Mesenchymal stem cell (in vitro differentiated cells and primary cell): ENCODE measurements around the gene LYSMD2.

ENCODE experiments used
- DNase-seq: peaks from one replicate; pipeline ENCODE4 v3.0.0-alpha.2; 2013
- H2AFZ ChIP-seq: one replicate; pipeline ENCODE4 v1.6.1; 2013; ENCODE audit warnings: low read depth, mild to moderate bottlenecking, control low read depth, inconsistent platforms, low read length, moderate library complexity
- H2AK5ac ChIP-seq: 2 replicates; pipeline ENCODE4 v1.6.1; 2013; ENCODE audit warnings: low read length, moderate library complexity, mild to moderate bottlenecking, inconsistent platforms; ENCODE audit not compliant: severe bottlenecking
- H2BK120ac ChIP-seq: one replicate; pipeline ENCODE4 v1.6.1; 2013; ENCODE audit warnings: low read depth, mild to moderate bottlenecking, inconsistent platforms, low read length, moderate library complexity
- H2BK12ac ChIP-seq, 2 experiments: one replicate each; pipeline ENCODE4 v1.6.1; 2013; ENCODE audit warnings: inconsistent platforms in 2 of 2, low read length in 2 of 2, mild to moderate bottlenecking in 2 of 2, moderate library complexity in 2 of 2, control low read depth in 1 of 2
- H2BK15ac ChIP-seq: one replicate; pipeline ENCODE4 v1.6.1; 2013; ENCODE audit warnings: mild to moderate bottlenecking, low read depth, inconsistent platforms; ENCODE audit not compliant: poor library complexity, severe bottlenecking
- H2BK5ac ChIP-seq: 2 replicates; pipeline ENCODE4 v1.6.1; 2013; ENCODE audit warnings: low read depth, mild to moderate bottlenecking, low read length, control low read depth, inconsistent platforms; ENCODE audit not compliant: poor library complexity, severe bottlenecking
- H3K14ac ChIP-seq, 2 experiments: one replicate each; pipeline ENCODE4 v1.6.1; 2013; ENCODE audit warnings: inconsistent platforms in 2 of 2, low read length in 2 of 2, control low read depth in 1 of 2, mild to moderate bottlenecking in 1 of 2, moderate library complexity in 1 of 2
- H3K18ac ChIP-seq, 2 experiments: one replicate each; pipeline ENCODE4 v1.6.1; 2013; ENCODE audit warnings: inconsistent platforms in 2 of 2, low read length in 2 of 2, control low read depth in 1 of 2, low read depth in 1 of 2, mild to moderate bottlenecking in 1 of 2
- H3K23ac ChIP-seq, 2 experiments: one replicate each; pipeline ENCODE4 v1.6.1; 2013; ENCODE audit warnings: inconsistent platforms in 2 of 2, low read length in 2 of 2, mild to moderate bottlenecking in 2 of 2, moderate library complexity in 2 of 2, control low read depth in 1 of 2
- H3K27ac ChIP-seq: 2 replicates; pipeline ENCODE4 v1.5.1; 2013; ENCODE audit warnings: mild to moderate bottlenecking, moderate library complexity, low read length, control low read depth, inconsistent platforms; ENCODE audit not compliant: poor library complexity, severe bottlenecking
- H3K27me3 ChIP-seq, 2 experiments: 2 replicates each; pipeline versions ENCODE4 v1.6.1 to v1.7.0; 2013; ENCODE audit warnings: low read length in 2 of 2, mild to moderate bottlenecking in 2 of 2, moderate library complexity in 2 of 2, control low read depth in 1 of 2, inconsistent platforms in 1 of 2; ENCODE audit not compliant: control insufficient read depth in 1 of 2, insufficient read depth in 1 of 2
- H3K36me3 ChIP-seq, 2 experiments: 2 replicates each; pipeline versions ENCODE4 v1.6.1 to v1.7.0; 2013; ENCODE audit warnings: low read length in 2 of 2, control low read depth in 1 of 2, inconsistent platforms in 1 of 2, low read depth in 1 of 2, mild to moderate bottlenecking in 1 of 2; ENCODE audit not compliant: insufficient read depth in 2 of 2, control insufficient read depth in 1 of 2
- H3K4ac ChIP-seq, 2 experiments: one replicate each; pipeline ENCODE4 v1.6.1; 2013; ENCODE audit warnings: inconsistent platforms in 2 of 2, low read length in 2 of 2, mild to moderate bottlenecking in 2 of 2, moderate library complexity in 2 of 2, control low read depth in 1 of 2, low read depth in 1 of 2
- H3K4me1 ChIP-seq: 2 replicates; pipeline ENCODE4 v1.6.1; 2013; ENCODE audit warnings: low read depth, low read length, control low read depth; ENCODE audit not compliant: control insufficient read depth, insufficient read depth
- H3K4me2 ChIP-seq: 2 replicates; pipeline ENCODE4 v1.6.1; 2013; ENCODE audit warnings: low read length, mild to moderate bottlenecking, inconsistent platforms; ENCODE audit not compliant: poor library complexity, severe bottlenecking
- H3K4me3 ChIP-seq, 2 experiments: 2 replicates each; pipeline versions ENCODE4 v1.5.1 to v1.7.0; 2013; ENCODE audit warnings: low read length in 2 of 2, mild to moderate bottlenecking in 2 of 2, control low read depth in 1 of 2, low read depth in 1 of 2; ENCODE audit not compliant: insufficient read depth in 1 of 2
- H3K79me1 ChIP-seq: replicated peaks from 2 replicates; pipeline ENCODE4 v1.6.1; 2013; ENCODE audit warnings: mild to moderate bottlenecking, control low read depth, low read length, inconsistent platforms; ENCODE audit not compliant: poor library complexity, severe bottlenecking
- H3K9ac ChIP-seq: 2 replicates; pipeline ENCODE4 v1.7.0; 2013; ENCODE audit warnings: mild to moderate bottlenecking, low read length, moderate library complexity
- H3K9me3 ChIP-seq: 2 replicates; pipeline ENCODE4 v1.7.0; 2013; ENCODE audit warnings: mild to moderate bottlenecking, low read length; ENCODE audit not compliant: control insufficient read depth
- H4K8ac ChIP-seq: one replicate; pipeline ENCODE4 v1.6.1; 2013; ENCODE audit warnings: inconsistent platforms, mild to moderate bottlenecking, low read length, moderate library complexity
- H4K91ac ChIP-seq: one replicate; pipeline ENCODE4 v1.6.1; 2013; ENCODE audit warnings: mild to moderate bottlenecking, low read length, inconsistent platforms
- WGBS: methylation state at CpG from one replicate; pipeline ENCODE4 v1.1.7; 2013; ENCODE audit warnings: mixed read lengths; 5-methylcytosine and 5-hydroxymethylcytosine counted together

The LYSMD2 gene

GRCh38 chr15:51774916-51775315 lies 37.5 kb upstream of the LYSMD2 start:
- DNase-seq: no peak
- Histone ChIP-seq H4K91ac (no peak overlapping the region), H3K36me3 (peaks cover 0 to 27% of the 10 kb centered on the region in 2 experiments), H3K4me2 (no peak overlapping the region), H3K14ac (no peak overlapping the region), H3K18ac (no peak overlapping the region), H3K9ac (no peak overlapping the region), H2BK15ac (no peak overlapping the region), H3K27ac (no peak overlapping the region), H3K23ac (no peak overlapping the region), H2AK5ac (no peak overlapping the region), H2AFZ (no peak overlapping the region), H2BK120ac (no peak overlapping the region), H3K4ac (no peak overlapping the region), H2BK5ac (no peak overlapping the region), H3K4me1 (no peaks in the 10 kb centered on the region), H3K9me3 (no peaks in the 10 kb centered on the region), H2BK12ac (no peak overlapping the region), H3K4me3 (no peak overlapping the region), H3K27me3 (no peaks in the 10 kb centered on the region), H3K79me1 (no peaks in the 10 kb centered on the region), H4K8ac (no peak overlapping the region)
- 90% methylated on average over 3 of the region's 3 CpGs for WGBS

DNA sequence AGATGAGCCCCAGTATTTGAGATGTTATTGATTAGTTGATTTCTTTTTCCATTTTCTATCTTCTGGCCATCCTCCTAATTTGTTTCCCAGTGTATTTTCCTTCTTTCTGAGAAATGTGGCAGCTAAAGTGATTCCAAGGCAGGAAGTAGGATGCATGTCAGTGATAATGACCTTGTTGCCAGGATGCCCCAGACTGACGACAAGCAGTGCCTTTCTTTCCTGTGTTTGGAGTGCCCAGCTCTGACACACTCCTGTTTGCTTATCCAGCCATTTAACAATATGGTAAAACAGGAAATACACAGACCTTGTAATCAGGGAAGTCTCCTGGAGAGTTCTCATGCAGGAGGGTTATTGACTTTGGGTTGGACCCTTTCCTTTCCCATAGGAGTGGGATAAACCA lies 34.3 kb upstream of the LYSMD2 start:
- no peaks in the 10 kb centered on the region for H3K27me3 ChIP-seq
- no peak overlapping the region for H3K23ac ChIP-seq
- no peak overlapping the region for H3K18ac ChIP-seq
- no peak overlapping the region for H3K27ac ChIP-seq
- no peaks in the 10 kb centered on the region for H3K4me1 ChIP-seq
- H2BK120ac ChIP-seq: no peak overlapping the region
- H2BK15ac ChIP-seq: no peak overlapping the region
- H3K4ac ChIP-seq: no peak overlapping the region
- H4K91ac ChIP-seq: no peak overlapping the region
- 80% methylated on average over 1 of the region's 1 CpG for WGBS
- no peaks in the 10 kb centered on the region for H3K79me1 ChIP-seq
- no peak overlapping the region for H3K9ac ChIP-seq
- no peak for DNase-seq
- no peak overlapping the region for H2BK12ac ChIP-seq
- H3K9me3 ChIP-seq: no peaks in the 10 kb centered on the region
- peaks cover 0 to 46% of the 10 kb centered on the region in 2 experiments for H3K36me3 ChIP-seq
- H2BK5ac ChIP-seq: no peak overlapping the region
- H3K4me3 ChIP-seq: no peak overlapping the region
- no peak overlapping the region for H3K4me2 ChIP-seq
- H2AK5ac ChIP-seq: no peak overlapping the region
- no peak overlapping the region for H4K8ac ChIP-seq
- no peak overlapping the region for H2AFZ ChIP-seq
- no peak overlapping the region for H3K14ac ChIP-seq

DNA sequence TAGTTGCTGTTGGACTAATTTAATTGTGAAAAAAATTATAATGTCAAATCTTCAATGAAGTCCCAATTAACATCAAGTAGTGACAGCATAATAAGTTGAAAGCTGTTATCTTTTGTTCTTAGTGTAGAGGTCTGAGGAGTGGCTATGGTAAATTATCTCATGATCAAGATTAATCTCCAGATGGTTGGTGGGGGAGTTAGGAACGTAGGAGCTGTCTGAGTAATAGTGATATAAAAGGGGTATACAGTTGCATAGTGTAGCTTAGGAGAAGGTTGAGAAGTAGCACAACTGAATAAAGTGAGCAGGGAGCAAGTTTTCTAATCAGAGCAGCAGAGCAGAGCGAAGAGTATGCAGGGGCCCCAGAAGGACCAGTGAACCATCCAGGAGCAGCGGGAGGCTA lies 33.4 kb upstream of the LYSMD2 start:
- no peak overlapping the region for H3K27ac ChIP-seq
- H3K79me1 ChIP-seq: no peaks in the 10 kb centered on the region
- no peak overlapping the region for H3K18ac ChIP-seq
- no peak for DNase-seq
- no peak overlapping the region for H2BK15ac ChIP-seq
- H3K4me2 ChIP-seq: no peak overlapping the region
- H2BK5ac ChIP-seq: no peak overlapping the region
- peaks cover 0 to 44% of the 10 kb centered on the region in 2 experiments for H3K36me3 ChIP-seq
- no peak overlapping the region for H4K8ac ChIP-seq
- H2BK120ac ChIP-seq: no peak overlapping the region
- no peak overlapping the region for H3K4ac ChIP-seq
- no peak overlapping the region for H3K23ac ChIP-seq
- H3K9ac ChIP-seq: no peak overlapping the region
- peak overlapping the region in 1 of 2 experiments; percentile 59 for H3K14ac ChIP-seq
- no peak overlapping the region for H3K4me3 ChIP-seq
- no peaks in the 10 kb centered on the region for H3K27me3 ChIP-seq
- H2AK5ac ChIP-seq: no peak overlapping the region
- no peaks in the 10 kb centered on the region for H3K4me1 ChIP-seq
- 69% methylated on average over 3 of the region's 3 CpGs for WGBS
- no peak overlapping the region for H2BK12ac ChIP-seq
- H4K91ac ChIP-seq: no peak overlapping the region
- no peak overlapping the region for H2AFZ ChIP-seq
- no peaks in the 10 kb centered on the region for H3K9me3 ChIP-seq

GRCh38 chr15:51768018-51768417 lies 30.6 kb upstream of the LYSMD2 start:
- Histone ChIP-seq H3K36me3 (peaks cover 0 to 28% of the 10 kb centered on the region in 2 experiments), H3K4me1 (no peaks in the 10 kb centered on the region), H3K4ac (no peak overlapping the region), H2BK120ac (no peak overlapping the region), H2AK5ac (no peak overlapping the region), H3K79me1 (no peaks in the 10 kb centered on the region), H3K4me2 (no peak overlapping the region), H4K91ac (no peak overlapping the region), H3K23ac (peak overlapping the region in 1 of 2 experiments; percentile 77), H3K9ac (no peak overlapping the region), H3K18ac (no peak overlapping the region), H2AFZ (no peak overlapping the region), H3K4me3 (no peak overlapping the region), H4K8ac (no peak overlapping the region), H3K27me3 (no peaks in the 10 kb centered on the region), H2BK15ac (no peak overlapping the region), H3K9me3 (no peaks in the 10 kb centered on the region), H2BK5ac (no peak overlapping the region), H3K27ac (no peak overlapping the region), H3K14ac (no peak overlapping the region), H2BK12ac (peak overlapping the region in 1 of 2 experiments; percentile 3)
- DNase-seq: no peak
- WGBS: 92% methylated on average over 6 of the region's 9 CpGs
